Measurements from ENCODE around the gene ILKAP. TPM values are rescaled to one million over a fixed set of nuclear protein-coding genes. Genes with fewer than 3 reads are reported as not detected.

Gene ILKAP
- total RNA-seq, 1 experiment from 2014 or later = 53.4 TPM

- TF ChIP-seq YY1 (IDR thresholded peaks at IDR 0.05; ENCODE audit: extremely low read depth, insufficient replicate concordance, low read depth, low read length) = no peak
- no peak for TF ChIP-seq EZH2 (IDR thresholded peaks at IDR 0.05)
- no peak for TF ChIP-seq TCF7L2 (IDR thresholded peaks at IDR 0.05; ENCODE audit: borderline replicate concordance, extremely low read depth, insufficient read depth, insufficient read length)
- no peak for TF ChIP-seq FOSL1 (IDR thresholded peaks at IDR 0.05; ENCODE audit: low read depth)
- no peak for TF ChIP-seq EGR1 (IDR thresholded peaks at IDR 0.05; ENCODE audit: low read depth)
- no peak for TF ChIP-seq MAX (IDR thresholded peaks at IDR 0.05)
- no peak for TF ChIP-seq ATF3 (IDR thresholded peaks at IDR 0.05)
- no peak for TF ChIP-seq CBX3 (IDR thresholded peaks at IDR 0.05; ENCODE audit: low read depth)
- TF ChIP-seq ZFX (IDR thresholded peaks at IDR 0.05) = no peak
- no peak for TF ChIP-seq ELF1 (IDR thresholded peaks at IDR 0.05; ENCODE audit: borderline replicate concordance, low read depth)
- no peak for TF ChIP-seq SIN3A (IDR thresholded peaks at IDR 0.05; ENCODE audit: low read depth)
- no peak for TF ChIP-seq JUND (IDR thresholded peaks at IDR 0.05)
- ChIA-PET RAD21 (ENCODE audit: low non-redundant PET in 1 of 2, low total read pairs in 2 of 2, uncharacterized antibody in 2 of 2, unreplicated experiment in 2 of 2) (no interaction called here), CTCF (no interaction called here), POLR2A (no interaction called here)
- Histone ChIP-seq H3K4me2 (ENCODE audit: low read length) (no peak overlapping the region), H3K27me3 (ENCODE audit: insufficient read depth, low read length) (no peaks in the 10 kb centered on the region), H3K79me2 (ENCODE audit: insufficient read depth, low read length) (peaks cover 5% of the 10 kb centered on the region; the same call in 1 of the 2 replicates), H3K9me2 (ENCODE audit: insufficient read depth) (no peaks in the 10 kb centered on the region), H3K36me3 (ENCODE audit: control insufficient read depth in 1 of 2, insufficient read depth in 2 of 2, low read length in 2 of 2) (peaks cover 65 to 87% of the 10 kb centered on the region in 2 experiments), H3K4me1 (ENCODE audit: control insufficient read depth in 1 of 2, insufficient read depth in 2 of 2, low read length in 2 of 2) (no peaks in the 10 kb centered on the region), H3K9me3 (ENCODE audit: control insufficient read depth in 1 of 2, insufficient read depth in 1 of 2, low read depth in 1 of 2, low read length in 2 of 2) (no peaks in the 10 kb centered on the region), H3K4me3 (replicated peaks in 1 of 2; ENCODE audit: low read depth in 1 of 2, low read length in 2 of 2) (no peak overlapping the region), H3K27ac (ENCODE audit: low read depth, low read length) (no peak overlapping the region), H2AFZ (ENCODE audit: low read depth, low read length, poor library complexity, severe bottlenecking) (no peak overlapping the region), H3K9ac (ENCODE audit: low read length) (no peak overlapping the region), H4K20me1 (ENCODE audit: insufficient read depth) (no peaks in the 10 kb centered on the region; the same call in 1 of the 2 replicates)
- intact Hi-C loops (cut with micrococcal nuclease) = no loop called here
- DNase-seq (ENCODE audit: low read depth, low spot score) (no peak), ATAC-seq (no peak)
- BruUV-seq (replicated peaks) = no TSS peak
Observed at GRCh38 chr2:238182362-238182761, 21.1 kb downstream of the ILKAP start.

- peaks cover 54 to 73% of the 10 kb centered on the region in 2 experiments for H3K36me3 ChIP-seq (ENCODE audit: control insufficient read depth in 1 of 2, insufficient read depth in 2 of 2, low read length in 2 of 2)
- no peak for TF ChIP-seq CTCF (IDR thresholded peaks at IDR 0.05 in 2 of 3, conservative IDR thresholded peaks at IDR 0.05 in 1 of 3; ENCODE audit: borderline replicate concordance in 1 of 3, insufficient read depth in 1 of 3, low read depth in 2 of 3, low read length in 2 of 3)
- no peak for TF ChIP-seq ATF3 (IDR thresholded peaks at IDR 0.05)
- no peak for TF ChIP-seq MAX (IDR thresholded peaks at IDR 0.05)
- no peak for TF ChIP-seq REST (IDR thresholded peaks at IDR 0.05; ENCODE audit: low read depth)
- no peak for TF ChIP-seq POLR2AphosphoS5 (IDR thresholded peaks at IDR 0.05; ENCODE audit: low read depth, low read length)
- no peak for TF ChIP-seq ZFX (IDR thresholded peaks at IDR 0.05)
Observed at GRCh38 chr2:238180554-238180953, 22.9 kb downstream of the ILKAP start.

More at GRCh38 chr2:238180554-238180953, 22.9 kb downstream of the ILKAP start:
- POLR2A ChIA-PET = no interaction called here
- H3K4me1 ChIP-seq (ENCODE audit: control insufficient read depth in 1 of 2, insufficient read depth in 2 of 2, low read length in 2 of 2) = no peaks in the 10 kb centered on the region
- no peaks in the 10 kb centered on the region; the same call in 1 of the 2 replicates for H4K20me1 ChIP-seq (ENCODE audit: insufficient read depth)
- no peaks in the 10 kb centered on the region for H3K27me3 ChIP-seq (ENCODE audit: insufficient read depth, low read length)
- CTCF ChIA-PET = no interaction called here
- no TSS peak for BruUV-seq (replicated peaks)
- ATAC-seq = no peak
- H2AFZ ChIP-seq (ENCODE audit: low read depth, low read length, poor library complexity, severe bottlenecking) = no peak overlapping the region
- RAD21 ChIA-PET (ENCODE audit: low non-redundant PET in 1 of 2, low total read pairs in 2 of 2, uncharacterized antibody in 2 of 2, unreplicated experiment in 2 of 2) = no interaction called here
- DNase-seq (ENCODE audit: low read depth, low spot score) = no peak
- H3K4me3 ChIP-seq (replicated peaks in 1 of 2; ENCODE audit: low read depth in 1 of 2, low read length in 2 of 2) = no peak overlapping the region
- H3K9ac ChIP-seq (ENCODE audit: low read length) = no peak overlapping the region
- H3K4me2 ChIP-seq (ENCODE audit: low read length) = no peak overlapping the region
- intact Hi-C loops (cut with micrococcal nuclease) = no loop called here
- no peaks in the 10 kb centered on the region for H3K9me3 ChIP-seq (ENCODE audit: control insufficient read depth in 1 of 2, insufficient read depth in 1 of 2, low read depth in 1 of 2, low read length in 2 of 2)
- H3K79me2 ChIP-seq (ENCODE audit: insufficient read depth, low read length) = no peaks in the 10 kb centered on the region
- H3K27ac ChIP-seq (ENCODE audit: low read depth, low read length) = no peak overlapping the region
- no peaks in the 10 kb centered on the region for H3K9me2 ChIP-seq (ENCODE audit: insufficient read depth)
